Activated CD8-positive, alpha-beta memory T cell treated with anti-CD3 and anti-CD28 coated beads for 4 hours (primary cell): ENCODE results near the gene ATP10A.

Experiments used
- DNase-seq, 2 donors: peaks; one replicate each; pipeline ENCODE4 v3.0.0-alpha.2; 2020; ENCODE audit warnings: low read depth in 2 of 2

The ATP10A gene

GRCh38 chr15:25679492-25679891 is 183.6 kb downstream of the ATP10A start:
- no peak for DNase-seq

- no peak for DNase-seq
Measured at GRCh38 chr15:25678500-25678855, 184.6 kb downstream of the ATP10A start.

DNA sequence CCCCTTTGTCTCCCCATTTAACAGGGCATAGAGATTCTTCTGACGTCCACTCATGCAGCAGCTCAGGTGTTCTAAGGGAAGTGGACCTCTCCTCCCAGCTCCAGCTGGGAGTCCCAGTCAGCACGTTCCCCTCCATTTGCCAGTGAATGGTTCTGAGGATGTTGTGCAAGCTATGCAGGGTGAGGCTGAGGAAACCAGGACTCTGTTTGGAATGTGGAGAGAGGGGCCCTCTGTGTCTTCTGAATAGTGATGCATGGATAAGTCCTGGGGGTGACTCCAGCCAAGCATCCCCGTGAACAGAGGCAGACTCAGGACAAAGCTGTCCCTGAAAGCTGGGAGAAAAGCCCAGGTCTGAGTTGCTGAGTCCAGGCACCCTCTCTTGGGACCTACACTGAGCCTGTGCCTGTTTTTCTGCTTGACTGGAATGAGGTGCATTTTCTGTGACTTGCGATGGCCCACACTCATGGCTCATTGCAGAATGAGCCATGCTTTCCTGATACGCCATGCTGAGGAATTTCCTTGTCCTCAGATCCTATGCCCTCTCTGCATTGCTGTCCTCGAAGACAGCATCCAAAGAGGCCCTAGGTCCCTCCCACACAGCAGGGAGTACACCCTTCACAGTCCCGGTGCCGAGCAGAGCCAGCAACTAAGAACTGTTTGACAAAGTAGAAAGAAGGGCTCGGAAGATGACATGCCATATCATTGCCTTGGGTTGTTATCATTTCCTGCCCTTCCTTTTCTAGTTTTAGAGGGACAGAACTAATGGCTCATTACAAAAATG is 185.2 kb downstream of the ATP10A start:
- DNase-seq, result no peak

GRCh38 chr15:25676070-25676469 is 187.1 kb downstream of the ATP10A start:
- DNase-seq, result no peak

GRCh38 chr15:25675396-25675795 is 187.7 kb downstream of the ATP10A start:
- no peak for DNase-seq

DNA sequence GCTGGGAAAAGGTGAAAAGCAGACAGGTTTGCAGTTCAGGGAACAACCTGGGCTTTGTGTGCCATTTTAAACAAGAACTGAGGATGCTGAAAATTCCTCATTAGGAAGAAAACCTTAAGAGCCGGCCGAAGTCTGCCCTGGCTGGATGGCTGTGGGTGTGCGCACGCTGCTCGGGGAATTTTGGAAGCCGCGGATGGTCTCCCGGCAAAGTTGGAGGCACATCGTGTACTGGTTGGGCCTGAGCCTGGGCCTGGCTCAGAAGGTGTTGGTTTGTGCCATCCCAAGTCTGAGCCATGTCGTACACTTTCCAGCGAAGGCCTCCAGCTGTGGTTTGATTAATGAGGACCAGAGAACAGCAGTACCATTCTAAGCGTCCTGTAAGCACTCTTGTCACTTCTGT is 188.2 kb downstream of the ATP10A start:
- DNase-seq, result no peak

DNA sequence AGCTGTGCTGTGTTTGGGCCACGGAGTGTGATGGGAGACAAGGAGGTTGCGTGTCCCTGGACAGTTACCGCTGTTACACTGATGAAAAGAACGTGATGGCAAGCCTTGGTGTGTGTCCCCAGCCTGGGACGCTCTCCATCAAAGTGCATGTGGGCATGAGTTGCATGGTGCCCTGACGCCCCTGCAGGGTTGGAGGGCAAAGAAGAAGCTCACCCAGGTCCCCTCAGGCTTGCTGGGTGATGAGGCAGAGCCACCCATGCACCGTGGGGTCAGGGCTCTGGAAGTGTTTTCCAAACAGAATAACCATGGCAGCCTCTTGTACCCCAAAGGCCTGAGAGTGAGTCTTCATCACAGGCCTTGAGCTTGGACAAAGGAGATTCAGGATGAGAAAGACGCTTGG is 189.2 kb downstream of the ATP10A start:
- no peak for DNase-seq

GRCh38 chr15:25673351-25673750 is 189.8 kb downstream of the ATP10A start:
- DNase-seq, result no peak

GRCh38 chr15:25671132-25671531 is 192.0 kb downstream of the ATP10A start:
- DNase-seq, result no peak

DNA sequence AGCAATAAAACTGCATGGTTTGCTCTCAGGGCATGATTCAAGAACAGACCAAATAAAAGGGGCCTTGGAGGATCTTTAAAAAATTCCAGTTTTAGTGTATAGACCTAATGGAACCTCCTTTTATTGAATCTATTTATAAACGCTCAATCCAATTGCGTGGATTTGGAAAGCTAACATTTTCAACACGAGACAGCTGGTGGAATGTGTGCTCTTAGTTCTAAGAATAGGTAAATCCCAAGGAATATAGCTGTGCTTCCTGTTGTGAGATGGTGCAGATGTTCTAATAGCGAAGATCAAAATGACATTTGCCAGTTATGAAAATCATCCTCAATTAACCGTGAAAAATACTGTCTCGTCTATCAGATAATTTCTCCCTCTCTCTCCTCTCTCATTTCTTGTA is 192.5 kb downstream of the ATP10A start:
- DNase-seq, result no peak

DNA sequence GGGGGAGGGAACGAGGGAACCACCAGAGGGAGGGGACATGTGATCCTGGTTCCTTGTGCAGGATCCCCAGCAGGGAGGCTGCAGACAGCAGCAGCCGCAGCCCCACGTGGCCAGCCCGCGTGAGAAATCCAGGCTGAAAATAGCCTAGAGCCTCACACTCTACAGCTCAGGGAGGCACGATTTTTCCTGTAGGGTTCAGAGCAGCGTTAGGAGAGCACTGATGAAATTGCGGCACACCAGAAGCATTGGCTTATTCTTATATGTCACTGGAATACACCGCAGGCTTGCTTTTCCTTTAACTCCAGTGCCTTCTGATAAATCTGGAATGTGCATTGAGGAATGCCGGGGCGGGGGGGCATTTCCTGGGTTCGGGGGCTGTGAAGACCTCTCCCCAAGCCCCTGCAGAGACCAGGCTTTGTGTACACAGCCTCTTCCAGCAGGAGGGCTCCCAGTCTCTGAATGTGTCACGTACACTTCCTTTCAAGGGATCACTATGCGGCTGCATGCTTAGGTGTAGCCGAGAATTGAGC is 193.0 kb downstream of the ATP10A start:
- no peak for DNase-seq

- DNase-seq, result no peak
Measured at GRCh38 chr15:25668901-25669300, 194.2 kb downstream of the ATP10A start.

GRCh38 chr15:25668236-25668795 is 194.8 kb downstream of the ATP10A start:
- no peak for DNase-seq

GRCh38 chr15:25667829-25668228 is 195.3 kb downstream of the ATP10A start:
- DNase-seq, result no peak

DNA sequence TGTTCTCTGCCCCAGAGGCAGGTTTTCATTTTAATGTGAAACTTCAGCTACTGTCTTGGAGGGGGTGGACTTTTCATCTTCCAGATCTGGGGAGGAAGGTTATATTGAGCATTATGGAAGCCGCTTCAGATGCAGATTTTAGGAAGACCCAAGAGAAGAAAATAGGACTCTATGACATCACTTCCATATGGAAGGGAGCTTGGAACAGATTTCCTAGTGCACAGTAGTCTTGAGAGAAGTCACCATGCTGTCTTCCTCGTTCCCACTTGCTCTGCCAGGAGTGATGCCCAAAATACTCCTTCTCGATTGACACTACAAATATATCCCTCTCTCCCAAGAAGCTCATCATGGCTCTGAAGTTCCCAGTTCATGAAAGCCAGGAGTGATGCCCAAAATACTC is 197.2 kb downstream of the ATP10A start:
- no peak for DNase-seq

DNA sequence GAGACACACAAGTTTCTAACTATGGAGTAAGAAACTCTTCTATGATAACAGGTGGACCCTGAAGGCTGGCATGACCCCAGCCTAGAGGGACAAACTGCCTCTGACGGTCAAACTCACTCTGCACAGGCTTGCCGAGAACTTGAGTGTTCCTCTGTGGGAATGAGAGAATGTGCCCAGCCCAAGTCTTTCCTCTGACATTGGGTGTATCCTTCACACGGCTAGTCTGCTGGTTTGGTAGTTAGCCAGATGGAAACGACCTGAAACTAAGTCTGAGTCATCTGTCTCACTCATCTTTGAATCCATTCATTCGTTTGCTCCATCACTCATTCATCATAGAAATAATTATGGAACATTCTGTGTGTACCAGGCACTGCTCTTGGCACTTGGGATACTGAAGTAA is 198.4 kb downstream of the ATP10A start:
- DNase-seq, result no peak

GRCh38 chr15:25663515-25663914 is 199.6 kb downstream of the ATP10A start:
- DNase-seq, result no peak

DNA sequence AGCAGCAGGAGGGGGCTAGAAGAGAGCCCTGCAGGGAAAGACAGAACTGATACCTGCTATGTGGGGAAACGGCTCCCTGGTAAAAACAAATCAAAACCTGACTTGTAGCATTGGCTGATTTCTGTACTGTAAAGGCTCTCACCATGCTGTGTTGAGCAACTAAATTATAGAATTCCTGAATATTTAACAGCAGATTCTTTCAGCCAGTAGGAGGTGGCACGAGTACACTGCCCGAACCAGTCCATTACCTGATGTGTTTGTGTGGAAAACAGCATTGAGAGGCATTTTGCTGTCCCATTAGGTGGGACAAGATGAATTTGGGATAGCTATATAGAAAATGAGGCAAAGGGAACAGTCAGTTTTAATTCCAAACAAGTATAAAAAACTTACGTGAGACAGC is 201.2 kb downstream of the ATP10A start:
- DNase-seq, result no peak

GRCh38 chr15:25659251-25659650 is 203.9 kb downstream of the ATP10A start:
- no peak for DNase-seq

GRCh38 chr15:25658560-25658959 is 204.6 kb downstream of the ATP10A start:
- no peak for DNase-seq

GRCh38 chr15:25655207-25655948 is 207.7 kb downstream of the ATP10A start:
- DNase-seq, result no peak

- no peak for DNase-seq
Measured at GRCh38 chr15:25653371-25653770, 209.8 kb downstream of the ATP10A start.

DNA sequence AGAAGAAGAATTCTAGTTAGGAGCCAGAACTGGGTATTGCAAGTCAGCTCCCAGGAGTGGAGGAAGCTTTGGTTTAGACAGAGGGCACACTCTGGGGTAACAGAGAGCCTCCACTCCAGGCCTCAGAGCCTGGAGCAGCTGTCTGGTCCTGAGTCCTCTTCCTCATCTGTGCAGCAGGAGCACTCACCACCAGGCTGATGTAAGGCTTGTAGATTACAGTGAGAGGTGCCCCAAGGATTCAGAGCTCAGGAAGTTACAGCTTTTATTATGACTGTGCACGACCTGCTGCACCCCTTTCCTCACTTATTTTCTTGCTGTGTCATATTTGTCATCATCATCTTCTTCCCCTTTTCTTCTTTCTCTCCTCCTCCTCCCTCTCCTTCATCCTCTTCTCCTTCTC is 210.4 kb downstream of the ATP10A start:
- DNase-seq, result no peak
